Inferior parietal cortex (tissue), 1 donor: ENCODE results near the gene MYRFL.
A peak's percentile ranks its signal among the peaks of the same experiment; 100 is the strongest.

Source experiments
- DNase-seq: peaks from one replicate; pipeline ENCODE4 v3.0.0-alpha.2; 2016; ENCODE audit errors: extremely low spot score

The MYRFL gene

GRCh38 chr12:69932676-69933552 lies 107.9 kb downstream of the MYRFL start:
- no peak for DNase-seq

GRCh38 chr12:69934011-69934410 lies 109.0 kb downstream of the MYRFL start:
- DNase-seq, result no peak

- peak; percentile 38 for DNase-seq
Measured at GRCh38 chr12:69935651-69936100, 110.6 kb downstream of the MYRFL start.

- DNase-seq, result no peak
Measured at GRCh38 chr12:69936214-69936731, 111.2 kb downstream of the MYRFL start.

GRCh38 chr12:69936766-69937165 lies 111.7 kb downstream of the MYRFL start:
- peak; percentile 6 for DNase-seq

GRCh38 chr12:69947123-69947522 lies 122.1 kb downstream of the MYRFL start:
- DNase-seq, result no peak

- DNase-seq, result no peak
Measured at GRCh38 chr12:69947897-69948296, 122.9 kb downstream of the MYRFL start.

- no peak for DNase-seq
Measured at GRCh38 chr12:69948851-69949250, 123.8 kb downstream of the MYRFL start.

- DNase-seq, result no peak
Measured at GRCh38 chr12:69949311-69950002, 124.4 kb downstream of the MYRFL start.

GRCh38 chr12:69951108-69951507 lies 126.1 kb downstream of the MYRFL start:
- DNase-seq, result no peak

GRCh38 chr12:69952890-69953289 lies 127.9 kb downstream of the MYRFL start:
- no peak for DNase-seq

GRCh38 chr12:69961246-69961645 lies 136.2 kb downstream of the MYRFL start:
- DNase-seq, result no peak

- DNase-seq, result peak; percentile 51
Measured at GRCh38 chr12:69966409-69966808, 141.4 kb downstream of the MYRFL start.

GRCh38 chr12:69966839-69967238 lies 141.8 kb downstream of the MYRFL start:
- DNase-seq, result no peak

- no peak for DNase-seq
Measured at GRCh38 chr12:69969011-69969410, 144.0 kb downstream of the MYRFL start.

GRCh38 chr12:69972136-69972535 lies 147.1 kb downstream of the MYRFL start:
- no peak for DNase-seq

- DNase-seq, result no peak
Measured at GRCh38 chr12:69978020-69978419, 153.0 kb downstream of the MYRFL start.

GRCh38 chr12:69981881-69982475 lies 157.0 kb downstream of the MYRFL start:
- DNase-seq, result no peak

- DNase-seq, result no peak
Measured at GRCh38 chr12:69984241-69984640, 159.2 kb downstream of the MYRFL start.

- no peak for DNase-seq
Measured at GRCh38 chr12:69985656-69986055, 160.6 kb downstream of the MYRFL start.

GRCh38 chr12:69986114-69986513 lies 161.1 kb downstream of the MYRFL start:
- DNase-seq, result no peak

- no peak for DNase-seq
Measured at GRCh38 chr12:69987579-69988091, 162.6 kb downstream of the MYRFL start.
